Measurements from ENCODE around the gene RELL1. TPM values are rescaled to one million over a fixed set of nuclear protein-coding genes. Genes with fewer than 3 reads are reported as not detected.

Gene RELL1
- total and polyA plus RNA-seq, 12 donors = 2.3 to 39.9 (median 26.7) TPM

DNA sequence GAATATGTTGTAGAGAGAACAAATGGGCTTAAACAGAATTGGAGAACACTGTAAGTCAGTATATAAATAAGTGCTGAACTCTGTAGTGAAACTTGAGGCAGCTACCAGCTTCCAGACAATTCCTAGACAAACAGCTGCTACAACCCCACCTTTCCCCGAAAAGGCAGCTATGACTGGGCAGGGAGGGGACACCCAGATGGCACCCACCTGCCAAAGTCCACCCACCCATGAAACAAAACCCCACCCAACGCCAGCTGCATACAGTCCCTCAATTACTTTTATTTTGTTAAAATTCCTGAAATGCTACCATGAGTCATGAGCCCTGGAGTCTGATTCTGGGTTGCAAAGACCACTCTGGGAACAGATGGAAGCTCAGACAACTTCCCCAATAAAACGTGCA, 24.4 kb downstream of the RELL1 start:
- intact Hi-C loops (cut with DNase I) = loop anchor here in 1 of 10 donors (10.0 kb wide), 1 partner anchor 233 kb away; the partner anchor contains the start of gene TBC1D1
- ATAC-seq = no peak
- Histone ChIP-seq H3K9me3 (peaks cover 0 to 10% (median 3%) of the 10 kb centered on the region in 11 donors), H3K36me3 (peaks cover 0 to 3% (median 0%) of the 10 kb centered on the region in 9 donors), H3K4me3 (no peak overlapping the region), H3K27me3 (no peaks in the 10 kb centered on the region), H3K4me1 (peaks cover 20 to 93% (median 78%) of the 10 kb centered on the region in 9 donors), H3K27ac (peak overlapping the region in 9 of 10 donors; percentile 59 to 92 (median 73))
- no peak for DNase-seq
- TF ChIP-seq, protein P1, sequence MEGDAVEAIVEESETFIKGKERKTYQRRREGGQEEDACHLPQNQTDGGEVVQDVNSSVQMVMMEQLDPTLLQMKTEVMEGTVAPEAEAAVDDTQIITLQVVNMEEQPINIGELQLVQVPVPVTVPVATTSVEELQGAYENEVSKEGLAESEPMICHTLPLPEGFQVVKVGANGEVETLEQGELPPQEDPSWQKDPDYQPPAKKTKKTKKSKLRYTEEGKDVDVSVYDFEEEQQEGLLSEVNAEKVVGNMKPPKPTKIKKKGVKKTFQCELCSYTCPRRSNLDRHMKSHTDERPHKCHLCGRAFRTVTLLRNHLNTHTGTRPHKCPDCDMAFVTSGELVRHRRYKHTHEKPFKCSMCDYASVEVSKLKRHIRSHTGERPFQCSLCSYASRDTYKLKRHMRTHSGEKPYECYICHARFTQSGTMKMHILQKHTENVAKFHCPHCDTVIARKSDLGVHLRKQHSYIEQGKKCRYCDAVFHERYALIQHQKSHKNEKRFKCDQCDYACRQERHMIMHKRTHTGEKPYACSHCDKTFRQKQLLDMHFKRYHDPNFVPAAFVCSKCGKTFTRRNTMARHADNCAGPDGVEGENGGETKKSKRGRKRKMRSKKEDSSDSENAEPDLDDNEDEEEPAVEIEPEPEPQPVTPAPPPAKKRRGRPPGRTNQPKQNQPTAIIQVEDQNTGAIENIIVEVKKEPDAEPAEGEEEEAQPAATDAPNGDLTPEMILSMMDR (IDR thresholded peaks at IDR 0.05) = no peak
- 59 to 63% methylated on average over 3 of the region's 3 CpGs for WGBS, 2 donors

DNA sequence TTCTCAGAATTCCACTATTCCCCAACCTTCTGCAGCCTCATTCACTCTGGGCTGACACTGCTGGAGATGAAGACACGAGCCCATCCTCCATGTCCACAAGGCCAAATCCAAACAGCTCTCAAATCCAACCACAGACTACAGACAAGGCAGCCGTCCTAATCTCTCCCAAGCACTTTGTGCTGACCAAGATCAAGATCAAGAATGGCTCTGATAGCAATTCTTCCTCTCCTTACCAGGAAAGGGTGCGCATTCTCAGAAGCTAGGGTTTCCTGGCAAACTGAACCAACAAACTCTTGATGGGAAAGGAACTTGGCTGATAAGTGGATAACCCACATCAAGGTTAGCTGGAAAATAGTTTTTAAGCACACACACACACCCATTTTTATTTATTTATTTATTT, 26.5 kb downstream of the RELL1 start:
- DNase-seq = no peak
- intact Hi-C loops (cut with DNase I) = loop anchor here in 1 of 10 donors (10.0 kb wide), 1 partner anchor 235 kb away; the partner anchor contains the start of gene TBC1D1
- H3K27ac ChIP-seq = peak overlapping the region in 4 of 10 donors; percentile 0 to 56 (median 31)

DNA sequence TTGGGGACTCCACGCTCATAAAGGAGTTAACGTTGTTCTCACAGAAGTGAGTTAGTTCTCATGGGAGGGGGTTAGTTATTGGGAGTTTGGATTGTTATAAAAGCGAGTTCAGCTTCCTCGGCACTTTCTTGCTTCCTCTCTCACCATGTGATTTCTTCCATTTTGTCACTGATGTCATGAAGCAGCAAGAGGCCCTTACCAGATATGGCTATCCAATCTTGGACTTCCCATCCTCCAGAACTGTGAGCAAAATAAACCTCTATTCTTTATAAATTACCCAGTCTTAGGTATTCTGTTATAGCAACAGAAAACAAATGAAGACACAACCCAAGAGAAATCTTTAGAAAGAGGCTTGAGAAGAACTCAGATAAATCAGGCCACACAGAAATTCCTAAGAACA, 29.5 kb downstream of the RELL1 start:
- TF ChIP-seq, protein P1 (IDR thresholded peaks at IDR 0.05) = no peak
- Histone ChIP-seq H3K27ac (peak overlapping the region in 4 of 10 donors; percentile 3 to 50 (median 34)), H3K36me3 (peaks cover 0 to 13% (median 0%) of the 10 kb centered on the region in 9 donors), H3K4me3 (no peak overlapping the region), H3K4me1 (peaks cover 0 to 48% (median 35%) of the 10 kb centered on the region in 9 donors), H3K9me3 (peaks cover 0 to 33% (median 13%) of the 10 kb centered on the region in 11 donors), H3K27me3 (no peaks in the 10 kb centered on the region)
- DNase-seq (no peak), ATAC-seq (peak in 2 of 8 donors; percentile 21 to 33)
- intact Hi-C loops (cut with DNase I) = no loop called here
- WGBS, 2 donors = 81 to 82% methylated on average over 4 of the region's 4 CpGs

More for the DNA sequence above, 26.5 kb downstream of the RELL1 start:
- H3K9me3 ChIP-seq = peaks cover 0 to 25% (median 13%) of the 10 kb centered on the region in 11 donors
- no peak for ATAC-seq
- peaks cover 0 to 13% (median 0%) of the 10 kb centered on the region in 9 donors for H3K36me3 ChIP-seq
- TF ChIP-seq, protein P1 (IDR thresholded peaks at IDR 0.05) = no peak
- WGBS, 2 donors = 78 to 91% methylated on average over 3 of the region's 3 CpGs
- H3K4me3 ChIP-seq = no peak overlapping the region
- H3K4me1 ChIP-seq = peaks cover 7 to 73% (median 58%) of the 10 kb centered on the region in 9 donors
- no peaks in the 10 kb centered on the region for H3K27me3 ChIP-seq

- H3K27ac ChIP-seq = no peak overlapping the region
- peaks cover 0 to 33% (median 13%) of the 10 kb centered on the region in 11 donors for H3K9me3 ChIP-seq
- TF ChIP-seq, protein P1 (IDR thresholded peaks at IDR 0.05) = no peak
- H3K36me3 ChIP-seq = peaks cover 0 to 18% (median 0%) of the 10 kb centered on the region in 9 donors
- no peaks in the 10 kb centered on the region for H3K27me3 ChIP-seq
- peaks cover 0 to 31% (median 15%) of the 10 kb centered on the region in 9 donors for H3K4me1 ChIP-seq
- 89 to 95% methylated on average over 1 of the region's 1 CpG for WGBS, 2 donors
- ATAC-seq (no peak), DNase-seq (no peak)
- no peak overlapping the region for H3K4me3 ChIP-seq
- intact Hi-C loops (cut with DNase I) = no loop called here
Measured at GRCh38 chr4:37653601-37654000, 32.6 kb downstream of the RELL1 start.
